Esophagus (tissue), 2 donors: ENCODE measurements around the gene LRP10. TPM values are rescaled to one million over a fixed set of nuclear protein-coding genes. Genes with fewer than 3 reads are reported as not detected.

Experiments
- H3K27ac ChIP-seq, 2 donors: one replicate each; pipeline ENCODE4 v1.5.1; 2013; ENCODE audit warnings: low read depth in 2 of 2, mild to moderate bottlenecking in 2 of 2, inconsistent platforms in 1 of 2, low read length in 1 of 2, moderate library complexity in 1 of 2
- H3K27me3 ChIP-seq, 2 donors: one replicate each; pipeline ENCODE4 v1.6.1; 2013; ENCODE audit warnings: low read length in 2 of 2, control low read depth in 1 of 2, mild to moderate bottlenecking in 1 of 2; ENCODE audit not compliant: insufficient read depth in 2 of 2, control insufficient read depth in 1 of 2
- H3K36me3 ChIP-seq, 2 donors: one replicate each; pipeline ENCODE4 v1.6.1; 2013; ENCODE audit warnings: low read length in 1 of 2; ENCODE audit not compliant: control insufficient read depth in 2 of 2, insufficient read depth in 2 of 2
- H3K4me1 ChIP-seq, 2 donors: one replicate each; pipeline ENCODE4 v1.6.1; 2013; ENCODE audit warnings: low read length in 1 of 2; ENCODE audit not compliant: control insufficient read depth in 2 of 2, insufficient read depth in 2 of 2
- H3K4me3 ChIP-seq, 2 donors: one replicate each; pipeline ENCODE4 v1.5.1; 2013; ENCODE audit warnings: low read length in 2 of 2, mild to moderate bottlenecking in 2 of 2, low read depth in 1 of 2, moderate library complexity in 1 of 2
- H3K9me3 ChIP-seq, 2 donors: one replicate each; pipeline ENCODE4 v1.6.1; 2013; ENCODE audit warnings: mild to moderate bottlenecking in 2 of 2, low read depth in 1 of 2, low read length in 1 of 2, moderate library complexity in 1 of 2; ENCODE audit not compliant: control insufficient read depth in 2 of 2, insufficient read depth in 1 of 2
- whole genome bisulfite sequencing, 2 donors: extraction: QIAGEN DNeasy Blood & Tissue Kit; methylation state at CpG; one replicate each; pipeline ENCODE4 v1.1.7; 2013; 5-methylcytosine and 5-hydroxymethylcytosine counted together
- polyA plus RNA-seq, 2 donors: library from polyadenylated mRNA; stranded (reverse); fragments of 200-250 nt; gene quantifications; one replicate each; pipeline ENCODE4 v1.2.3, GENCODE V29; 2013
- donor health status: healthy with polysubstance abuse.
- donor health status: Bipolar disorder and iron deficiency.

Gene LRP10
- polyA plus RNA-seq, 2 donors: 69.8 to 129 TPM

GRCh38 chr14:22875003-22875747 is 3.6 kb downstream of the LRP10 start:
- Histone ChIP-seq H3K27ac (no peak overlapping the region), H3K36me3 (peaks cover 22 to 51% of the 10 kb centered on the region in 2 donors), H3K9me3 (no peaks in the 10 kb centered on the region), H3K27me3 (no peaks in the 10 kb centered on the region), H3K4me3 (no peak overlapping the region), H3K4me1 (peaks cover 3 to 5% of the 10 kb centered on the region in 2 donors)
- WGBS, 2 donors: 95 to 96% methylated on average over 15 of the region's 15 CpGs

- H3K36me3 ChIP-seq: peaks cover 22 to 51% of the 10 kb centered on the region in 2 donors
- H3K4me3 ChIP-seq: no peak overlapping the region
- no peak overlapping the region for H3K27ac ChIP-seq
- H3K27me3 ChIP-seq: no peaks in the 10 kb centered on the region
- peaks cover 3 to 5% of the 10 kb centered on the region in 2 donors for H3K4me1 ChIP-seq
- WGBS, 2 donors: 94 to 96% methylated on average over 20 of the region's 20 CpGs
- H3K9me3 ChIP-seq: no peaks in the 10 kb centered on the region
Observed at GRCh38 chr14:22875748-22876319, 4.3 kb downstream of the LRP10 start.

GRCh38 chr14:22877000-22877501 is 5.5 kb downstream of the LRP10 start:
- H3K4me3 ChIP-seq: no peak overlapping the region
- no peaks in the 10 kb centered on the region for H3K9me3 ChIP-seq
- no peak overlapping the region for H3K27ac ChIP-seq
- 86 to 93% methylated on average over 22 of the region's 22 CpGs for WGBS, 2 donors
- H3K36me3 ChIP-seq: peaks cover 22 to 51% of the 10 kb centered on the region in 2 donors
- H3K27me3 ChIP-seq: no peaks in the 10 kb centered on the region
- peaks cover 3 to 5% of the 10 kb centered on the region in 2 donors for H3K4me1 ChIP-seq

DNA sequence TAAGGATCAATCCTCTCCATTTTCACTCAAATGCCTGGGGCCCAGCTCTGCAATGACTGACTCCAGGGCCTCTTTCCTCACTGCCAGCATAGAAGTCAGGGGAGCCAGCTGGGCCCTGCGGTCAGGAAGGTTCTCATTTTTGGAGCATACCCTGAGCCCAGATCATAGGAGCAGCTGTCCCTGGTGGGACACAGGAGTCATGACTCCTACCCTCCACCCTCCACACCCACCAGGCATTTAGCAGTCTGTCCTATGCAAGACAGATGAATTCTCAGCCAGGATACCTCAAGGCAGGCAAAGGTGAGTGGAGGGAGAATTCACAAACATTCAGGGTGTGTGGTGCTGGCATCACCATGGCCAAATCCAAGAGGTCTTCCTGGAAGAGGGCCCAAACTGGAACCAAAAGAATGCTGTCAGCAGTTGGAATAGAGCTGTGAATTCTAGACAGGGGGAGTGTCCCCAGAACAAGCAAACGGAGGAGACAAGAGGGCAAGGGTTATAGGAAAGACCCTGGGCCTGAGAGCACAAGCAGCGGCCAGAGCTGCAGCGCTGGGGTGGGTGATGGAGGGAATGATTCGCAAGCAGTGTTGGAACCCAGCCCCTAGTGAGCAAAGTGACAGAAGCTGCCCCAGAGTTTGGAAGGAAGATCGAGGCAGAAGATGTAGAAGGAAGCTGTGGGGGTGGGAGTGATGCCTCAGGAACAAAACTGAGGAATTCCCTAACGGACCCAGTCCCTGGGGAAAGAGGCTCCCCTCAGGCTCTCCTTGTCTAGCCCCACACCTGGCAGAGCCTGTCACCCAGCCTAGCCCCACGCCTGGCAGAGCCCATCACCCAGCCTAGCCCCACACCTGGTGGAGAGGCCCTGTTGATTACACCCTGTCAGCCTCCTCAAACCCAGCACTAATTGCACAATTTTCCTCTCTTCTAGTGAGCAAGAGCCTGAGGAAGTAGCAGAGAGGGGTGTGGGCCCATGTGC is 7.0 kb downstream of the LRP10 start:
- H3K4me1 ChIP-seq: peaks cover 8 to 11% of the 10 kb centered on the region in 2 donors
- H3K27ac ChIP-seq: no peak overlapping the region
- no peaks in the 10 kb centered on the region for H3K9me3 ChIP-seq
- no peak overlapping the region for H3K4me3 ChIP-seq
- no peaks in the 10 kb centered on the region for H3K27me3 ChIP-seq
- peaks cover 22 to 51% of the 10 kb centered on the region in 2 donors for H3K36me3 ChIP-seq
- WGBS, 2 donors: 78 to 83% methylated on average over 8 of the region's 8 CpGs

DNA sequence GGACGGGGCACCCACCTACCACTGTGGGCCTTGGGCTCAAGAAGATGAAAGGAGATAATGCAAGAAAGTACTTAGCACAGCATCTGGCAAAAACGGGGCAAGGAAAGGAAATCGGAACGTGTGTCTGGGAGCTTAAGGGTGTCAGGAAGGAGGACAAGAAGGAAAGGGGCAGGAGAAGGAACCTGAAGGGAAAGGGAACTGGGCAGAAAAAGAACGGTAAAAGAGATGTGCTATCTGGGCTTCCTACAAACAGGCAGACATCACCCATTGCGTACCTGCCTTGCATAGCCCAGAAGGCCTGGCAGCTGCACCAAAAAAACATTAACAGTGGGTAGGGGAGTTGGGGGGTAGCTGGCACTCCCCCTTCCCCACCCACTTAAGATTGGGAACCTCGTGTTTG is 10.5 kb downstream of the LRP10 start:
- 30 to 41% methylated on average over 7 of the region's 7 CpGs for WGBS, 2 donors
- H3K4me1 ChIP-seq: peaks cover 6 to 13% of the 10 kb centered on the region in 2 donors
- H3K27me3 ChIP-seq: no peaks in the 10 kb centered on the region
- H3K27ac ChIP-seq: no peak overlapping the region
- H3K9me3 ChIP-seq: no peaks in the 10 kb centered on the region
- peaks cover 5 to 21% of the 10 kb centered on the region in 2 donors for H3K36me3 ChIP-seq
- no peak overlapping the region for H3K4me3 ChIP-seq

- Histone ChIP-seq H3K4me3 (no peak overlapping the region), H3K27me3 (no peaks in the 10 kb centered on the region), H3K9me3 (no peaks in the 10 kb centered on the region), H3K4me1 (peaks cover 6 to 13% of the 10 kb centered on the region in 2 donors), H3K36me3 (peaks cover 5 to 16% of the 10 kb centered on the region in 2 donors), H3K27ac (peak overlapping the region in 1 of 2 donors; percentile 16)
- WGBS, 2 donors: 16 to 27% methylated on average over 6 of the region's 6 CpGs
Observed at GRCh38 chr14:22882529-22883172, 11.1 kb downstream of the LRP10 start.

DNA sequence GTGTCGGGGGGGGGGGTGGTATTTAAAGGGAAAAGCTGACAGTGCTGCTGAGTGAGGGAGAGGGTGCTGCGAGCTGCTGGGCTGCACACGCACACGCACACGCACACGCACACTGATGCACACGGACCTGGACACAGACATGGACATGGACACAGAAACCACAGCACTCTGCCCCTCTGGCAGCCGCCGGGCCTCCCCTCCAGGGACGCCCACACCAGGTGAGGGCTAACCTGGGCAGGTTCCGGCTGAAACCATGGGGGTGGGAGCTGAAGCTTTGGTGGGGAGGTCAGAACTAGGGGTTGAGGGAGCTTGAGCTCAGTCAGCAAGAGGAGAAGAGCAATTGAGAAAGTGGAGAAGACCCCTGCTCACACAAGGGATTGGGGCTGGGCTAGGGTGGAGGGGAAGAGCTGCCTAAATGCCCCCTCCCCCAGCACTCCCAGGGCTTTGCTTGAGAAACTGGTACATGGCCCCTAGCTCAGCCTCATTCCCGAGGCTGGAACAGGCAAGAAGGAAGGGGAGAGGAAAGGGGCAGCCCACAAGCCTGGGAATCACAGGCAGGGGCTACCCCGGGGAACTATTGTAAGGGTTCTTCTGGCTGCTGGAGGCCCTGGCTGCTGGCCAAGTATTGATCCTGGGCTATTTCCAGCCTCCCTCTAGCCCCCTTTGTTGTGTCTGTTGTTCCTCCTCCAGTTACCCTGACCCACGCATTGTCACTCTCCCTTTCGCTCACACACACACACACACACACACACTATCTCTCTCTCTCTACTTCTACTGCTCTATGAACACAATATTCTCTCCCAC is 11.8 kb downstream of the LRP10 start, which contains the start of gene REM2:
Gene REM2 (plus strand): TSS at position 50 of the 804 bp plus-strand sequence. CDS start 66 bp downstream, at position 116.
- peak within 1 kb of the TSS in 1 of 2 donors; percentile 16 for H3K27ac ChIP-seq
- H3K4me1 ChIP-seq: peaks cover 6 to 13% of the 10 kb centered on the region in 2 donors
- no peaks in the 10 kb centered on the region for H3K27me3 ChIP-seq
- H3K36me3 ChIP-seq: peaks cover 2 to 9% of the 10 kb centered on the region in 2 donors
- no peak within 1 kb of the TSS for H3K4me3 ChIP-seq
- H3K9me3 ChIP-seq: no peaks in the 10 kb centered on the region
- 33 to 38% methylated on average over 15 of the region's 15 CpGs for WGBS, 2 donors

GRCh38 chr14:22884076-22884737 is 12.7 kb downstream of the LRP10 start:
- H3K27ac ChIP-seq: no peak overlapping the region
- peaks cover 6 to 13% of the 10 kb centered on the region in 2 donors for H3K4me1 ChIP-seq
- 88 to 89% methylated on average over 7 of the region's 7 CpGs for WGBS, 2 donors
- peaks cover 0 to 1% of the 10 kb centered on the region in 2 donors for H3K36me3 ChIP-seq
- H3K9me3 ChIP-seq: no peaks in the 10 kb centered on the region
- H3K27me3 ChIP-seq: no peaks in the 10 kb centered on the region
- H3K4me3 ChIP-seq: no peak overlapping the region
